ENCODE data around the gene ALAD.

- no peak for TF ChIP-seq POLR2A (IDR thresholded peaks at IDR 0.05; ENCODE audit: low read length)
- no peak for TF ChIP-seq GATA1 (IDR thresholded peaks at IDR 0.05; ENCODE audit: low read depth, low read length)
These were observed 27.8 kb downstream of the ALAD start for GRCh38 chr9:113373256-113373655.
